Tibial artery (tissue), 4 donors: ENCODE results near the gene SMAD3.
A peak's percentile ranks its signal among the peaks of the same experiment; 100 is the strongest.

Source experiments
- DNase-seq, 2 donors: peaks; one replicate each; pipeline ENCODE4 v3.0.0-alpha.2; 2019
- H3K27ac ChIP-seq, 2 donors: fragments of 200-600 bp; sonication (generic) in 1 of 2; 1 replicate in 1 of 2; 2 replicates in 1 of 2; pipeline ENCODE4 v1.5.1; 2018 to 2019; ENCODE audit warnings: mild to moderate bottlenecking in 1 of 2
- H3K27me3 ChIP-seq, 2 donors: fragments of 200-600 bp; sonication (generic) in 1 of 2; one replicate each; pipeline versions ENCODE4 v1.5.1 to v1.6.0; 2016 to 2019
- H3K36me3 ChIP-seq, 3 donors: fragments of 200-600 bp; sonication (generic) in 2 of 3; one replicate each; pipeline ENCODE4 v1.5.1; 2016 to 2019; ENCODE audit warnings: mild to moderate bottlenecking in 2 of 3
- H3K4me1 ChIP-seq, 4 donors: fragments of 200-600 bp; sonication (generic) in 2 of 4; 1 replicate in 3 of 4; 2 replicates in 1 of 4; pipeline ENCODE4 v1.5.1; 2016 to 2019
- H3K4me3 ChIP-seq, 2 donors: fragments of 200-600 bp; sonication (generic) in 1 of 2; 1 replicate in 1 of 2; 2 replicates in 1 of 2; pipeline ENCODE4 v1.5.1; 2018 to 2019; ENCODE audit warnings: mild to moderate bottlenecking in 2 of 2
- H3K9me3 ChIP-seq, 3 donors: fragments of 200-600 bp; sonication (generic) in 1 of 3; one replicate each; pipeline ENCODE4 v1.5.1; 2016 to 2019
- CTCF ChIP-seq, 2 experiments: fragments of 200-600 bp in 1 of 2; fragments of 450-650 bp in 1 of 2; IDR thresholded peaks; one replicate each; pipeline ENCODE4 v1.5.1; 2017 to 2019; ENCODE audit warnings: antibody characterized with exemption in 2 of 2, mild to moderate bottlenecking in 1 of 2, moderate library complexity in 1 of 2
- intact Hi-C: fragments of 100-400 bp; cut with DNase I; formaldehyde crosslinking; loops from one replicate; pipeline ENCODE4 v1.15.0; 2023; ENCODE audit warnings: low total_unique reads

SMAD3 gene

GRCh38 chr15:67105991-67106763 is 40.8 kb downstream of the SMAD3 start:
- intact Hi-C loops = no loop called here
- Histone ChIP-seq H3K4me3 (no peak overlapping the region), H3K36me3 (no peaks in the 10 kb centered on the region), H3K27me3 (no peaks in the 10 kb centered on the region), H3K27ac (peak overlapping the region; percentile 58 to 61), H3K4me1 (peaks cover 10 to 74% (median 57%) of the 10 kb centered on the region in 4 donors), H3K9me3 (no peaks in the 10 kb centered on the region)
- no peak for DNase-seq
- TF ChIP-seq CTCF (IDR thresholded peaks at IDR 0.05) = no peak

- no peak for DNase-seq
- Histone ChIP-seq H3K9me3 (no peaks in the 10 kb centered on the region), H3K27ac (peak overlapping the region; percentile 58 to 61), H3K36me3 (no peaks in the 10 kb centered on the region), H3K4me3 (no peak overlapping the region), H3K4me1 (peaks cover 10 to 74% (median 57%) of the 10 kb centered on the region in 4 donors), H3K27me3 (no peaks in the 10 kb centered on the region)
- intact Hi-C loops = no loop called here
- no peak for TF ChIP-seq CTCF (IDR thresholded peaks at IDR 0.05)
These were observed 41.3 kb downstream of the SMAD3 start for GRCh38 chr15:67106764-67107013.

GRCh38 chr15:67107014-67107812 is 41.8 kb downstream of the SMAD3 start:
- Histone ChIP-seq H3K4me1 (peaks cover 10 to 74% (median 57%) of the 10 kb centered on the region in 4 donors), H3K27me3 (no peaks in the 10 kb centered on the region), H3K27ac (peak overlapping the region; percentile 58 to 61), H3K9me3 (no peaks in the 10 kb centered on the region), H3K36me3 (no peaks in the 10 kb centered on the region), H3K4me3 (no peak overlapping the region)
- no peak for TF ChIP-seq CTCF (IDR thresholded peaks at IDR 0.05)
- DNase-seq = peak; percentile 58 to 81
- intact Hi-C loops = no loop called here

- intact Hi-C loops = no loop called here
- peaks cover 10 to 74% (median 57%) of the 10 kb centered on the region in 4 donors for H3K4me1 ChIP-seq
- H3K27me3 ChIP-seq = no peaks in the 10 kb centered on the region
- no peak overlapping the region for H3K4me3 ChIP-seq
- no peaks in the 10 kb centered on the region for H3K36me3 ChIP-seq
- H3K9me3 ChIP-seq = no peaks in the 10 kb centered on the region
- no peak for TF ChIP-seq CTCF (IDR thresholded peaks at IDR 0.05)
- no peak for DNase-seq
- H3K27ac ChIP-seq = peak overlapping the region in 1 of 2 donors; percentile 61
These were observed 42.9 kb downstream of the SMAD3 start for GRCh38 chr15:67108122-67108961.

- H3K4me1 ChIP-seq = peaks cover 10 to 67% (median 53%) of the 10 kb centered on the region in 4 donors
- no peaks in the 10 kb centered on the region for H3K36me3 ChIP-seq
- intact Hi-C loops = loop anchor here (10.0 kb wide), 1 partner anchor 45 kb away; the partner anchor contains the start of gene SMAD3
- H3K4me3 ChIP-seq = no peak overlapping the region
- no peak for TF ChIP-seq CTCF (IDR thresholded peaks at IDR 0.05)
- no peaks in the 10 kb centered on the region for H3K9me3 ChIP-seq
- no peak overlapping the region for H3K27ac ChIP-seq
- H3K27me3 ChIP-seq = no peaks in the 10 kb centered on the region
- peak; percentile 72 to 83 for DNase-seq
These were observed 44.0 kb downstream of the SMAD3 start for GRCh38 chr15:67109141-67110034.
